ENCODE measurements around the gene WWOX. TPM values are rescaled to one million over a fixed set of nuclear protein-coding genes. Genes with fewer than 3 reads are reported as not detected.

WWOX gene
- total and polyA plus RNA-seq, 2 of the 4 experiments (the other 2 are of a cell fraction) = 2.7 to 5.4 TPM

DNA sequence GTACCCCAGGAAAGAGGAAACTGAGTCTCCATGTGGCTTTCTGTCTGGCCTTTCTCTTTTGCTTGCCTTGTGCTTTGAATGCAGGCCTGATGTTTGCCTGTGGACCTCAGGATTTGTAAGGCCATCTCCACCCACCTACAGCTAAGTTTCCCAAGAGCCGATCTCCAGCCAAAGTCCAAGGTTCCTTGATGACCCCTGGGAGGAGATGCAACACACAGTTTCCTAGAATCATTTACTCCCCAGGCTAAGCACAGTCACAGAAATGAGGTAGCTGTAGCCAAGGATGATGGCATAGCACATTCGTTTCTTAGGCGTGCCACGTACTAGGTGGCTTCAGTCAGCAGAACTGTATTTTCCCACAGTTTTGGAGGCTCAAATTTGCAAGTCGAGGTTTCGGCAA, 905.6 kb downstream of the WWOX start:
- H3K4me2 ChIP-seq (ENCODE audit: low read depth, low read length) = no peak overlapping the region
- TF ChIP-seq, protein P1, sequence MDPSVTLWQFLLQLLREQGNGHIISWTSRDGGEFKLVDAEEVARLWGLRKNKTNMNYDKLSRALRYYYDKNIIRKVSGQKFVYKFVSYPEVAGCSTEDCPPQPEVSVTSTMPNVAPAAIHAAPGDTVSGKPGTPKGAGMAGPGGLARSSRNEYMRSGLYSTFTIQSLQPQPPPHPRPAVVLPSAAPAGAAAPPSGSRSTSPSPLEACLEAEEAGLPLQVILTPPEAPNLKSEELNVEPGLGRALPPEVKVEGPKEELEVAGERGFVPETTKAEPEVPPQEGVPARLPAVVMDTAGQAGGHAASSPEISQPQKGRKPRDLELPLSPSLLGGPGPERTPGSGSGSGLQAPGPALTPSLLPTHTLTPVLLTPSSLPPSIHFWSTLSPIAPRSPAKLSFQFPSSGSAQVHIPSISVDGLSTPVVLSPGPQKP (IDR thresholded peaks at IDR 0.05; ENCODE audit: borderline replicate concordance, low read depth, low read length) = no peak
- TF ChIP-seq, protein P2, sequence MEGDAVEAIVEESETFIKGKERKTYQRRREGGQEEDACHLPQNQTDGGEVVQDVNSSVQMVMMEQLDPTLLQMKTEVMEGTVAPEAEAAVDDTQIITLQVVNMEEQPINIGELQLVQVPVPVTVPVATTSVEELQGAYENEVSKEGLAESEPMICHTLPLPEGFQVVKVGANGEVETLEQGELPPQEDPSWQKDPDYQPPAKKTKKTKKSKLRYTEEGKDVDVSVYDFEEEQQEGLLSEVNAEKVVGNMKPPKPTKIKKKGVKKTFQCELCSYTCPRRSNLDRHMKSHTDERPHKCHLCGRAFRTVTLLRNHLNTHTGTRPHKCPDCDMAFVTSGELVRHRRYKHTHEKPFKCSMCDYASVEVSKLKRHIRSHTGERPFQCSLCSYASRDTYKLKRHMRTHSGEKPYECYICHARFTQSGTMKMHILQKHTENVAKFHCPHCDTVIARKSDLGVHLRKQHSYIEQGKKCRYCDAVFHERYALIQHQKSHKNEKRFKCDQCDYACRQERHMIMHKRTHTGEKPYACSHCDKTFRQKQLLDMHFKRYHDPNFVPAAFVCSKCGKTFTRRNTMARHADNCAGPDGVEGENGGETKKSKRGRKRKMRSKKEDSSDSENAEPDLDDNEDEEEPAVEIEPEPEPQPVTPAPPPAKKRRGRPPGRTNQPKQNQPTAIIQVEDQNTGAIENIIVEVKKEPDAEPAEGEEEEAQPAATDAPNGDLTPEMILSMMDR (conservative IDR thresholded peaks at IDR 0.05; ENCODE audit: low read depth, low read length) = no peak
- TF ChIP-seq RCOR1 (IDR thresholded peaks at IDR 0.05; ENCODE audit: insufficient replicate concordance, low read length) (no peak), RFX5 (IDR thresholded peaks at IDR 0.05; ENCODE audit: low read depth, low read length) (no peak), CHD1 (IDR thresholded peaks at IDR 0.05; ENCODE audit: low read depth, low read length) (no peak), SMC3 (IDR thresholded peaks at IDR 0.05; ENCODE audit: low read depth, low read length) (no peak), BHLHE40 (IDR thresholded peaks at IDR 0.05; ENCODE audit: low read depth, low read length) (no peak), RAD21 (IDR thresholded peaks at IDR 0.05; ENCODE audit: low read length) (no peak), MAFK (IDR thresholded peaks at IDR 0.05; ENCODE audit: low read depth, low read length) (no peak), POLR2A (IDR thresholded peaks at IDR 0.05; ENCODE audit: low read depth, low read length) (no peak), CEBPB (IDR thresholded peaks at IDR 0.05; ENCODE audit: low read depth, low read length) (no peak), MXI1 (IDR thresholded peaks at IDR 0.05; ENCODE audit: borderline replicate concordance, low read depth, low read length) (no peak), NFE2L2 (IDR thresholded peaks at IDR 0.05; ENCODE audit: low read depth, low read length) (no peak)
- TF ChIP-seq, protein P3, sequence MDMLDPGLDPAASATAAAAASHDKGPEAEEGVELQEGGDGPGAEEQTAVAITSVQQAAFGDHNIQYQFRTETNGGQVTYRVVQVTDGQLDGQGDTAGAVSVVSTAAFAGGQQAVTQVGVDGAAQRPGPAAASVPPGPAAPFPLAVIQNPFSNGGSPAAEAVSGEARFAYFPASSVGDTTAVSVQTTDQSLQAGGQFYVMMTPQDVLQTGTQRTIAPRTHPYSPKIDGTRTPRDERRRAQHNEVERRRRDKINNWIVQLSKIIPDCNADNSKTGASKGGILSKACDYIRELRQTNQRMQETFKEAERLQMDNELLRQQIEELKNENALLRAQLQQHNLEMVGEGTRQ (IDR thresholded peaks at IDR 0.05; ENCODE audit: low read depth, low read length) = no peak
- peaks cover 48% of the 10 kb centered on the region for H3K9me3 ChIP-seq (ENCODE audit: control insufficient read depth, insufficient read depth, low read length)
- no peak overlapping the region for H3K14ac ChIP-seq (replicated peaks; ENCODE audit: low read depth, low read length)
- H3K18ac ChIP-seq (ENCODE audit: low read depth, low read length) = no peak overlapping the region
- H4K91ac ChIP-seq (ENCODE audit: insufficient read depth, low read depth, low read length) = no peak overlapping the region
- intact Hi-C loops (cut with micrococcal nuclease) = no loop called here
- no peak overlapping the region for H2BK5ac ChIP-seq (ENCODE audit: low read depth, low read length, poor library complexity, severe bottlenecking)
- no peak overlapping the region for H3K4me3 ChIP-seq (ENCODE audit: insufficient read depth, low read depth, low read length)
- H3K36me3 ChIP-seq (ENCODE audit: control insufficient read depth, insufficient read depth, low read length) = no peaks in the 10 kb centered on the region
- H3K56ac ChIP-seq (ENCODE audit: extremely low read depth, insufficient read depth, low read length) = no peak overlapping the region
- no peak overlapping the region for H2AK9ac ChIP-seq (replicated peaks; ENCODE audit: low read depth, low read length, poor library complexity)
- no peaks in the 10 kb centered on the region for H3K9me1 ChIP-seq (ENCODE audit: insufficient read depth, low read length)
- no peak overlapping the region for H2BK20ac ChIP-seq (ENCODE audit: low read depth, low read length)
- no peaks in the 10 kb centered on the region for H3K27me3 ChIP-seq (ENCODE audit: control insufficient read depth, insufficient read depth, low read length)
- H2BK120ac ChIP-seq (ENCODE audit: low read depth, low read length) = no peak overlapping the region
- H2AFZ ChIP-seq (replicated peaks; ENCODE audit: low read length, poor library complexity) = no peak overlapping the region
- H4K20me1 ChIP-seq (ENCODE audit: insufficient read depth, low read length) = no peaks in the 10 kb centered on the region
- no peak overlapping the region for H3K4ac ChIP-seq (ENCODE audit: low read depth, low read length)
- H3K79me1 ChIP-seq (ENCODE audit: low read depth in 1 of 2, low read length in 2 of 2) = no peaks in the 10 kb centered on the region
- dilution Hi-C loops (cut with HindIII; ENCODE audit: low sequenced_read_pairs, unreplicated experiment) = no loop called here
- H3K9ac ChIP-seq (ENCODE audit: low read depth, low read length) = no peak overlapping the region
- CTCF ChIA-PET = no interaction called here
- H2AK5ac ChIP-seq (ENCODE audit: low read depth, low read length) = no peak overlapping the region
- no peak for DNase-seq
- no peak overlapping the region for H4K5ac ChIP-seq (ENCODE audit: low read depth, low read length)
- no peak overlapping the region for H3K23ac ChIP-seq (ENCODE audit: low read depth, low read length)
- H2BK15ac ChIP-seq (ENCODE audit: low read depth, low read length) = no peak overlapping the region
- POLR2A ChIA-PET (ENCODE audit: unreplicated experiment) = no interaction called here
- H3K27ac ChIP-seq (ENCODE audit: insufficient read depth, low read length) = no peak overlapping the region
- 89% methylated on average over 3 of the region's 6 CpGs; no CpG with 5 or more reads in 1 of the 2 experiments for WGBS, 2 experiments (ENCODE audit: extremely low coverage in 2 of 2, insufficient read length in 1 of 2)
- H4K8ac ChIP-seq (ENCODE audit: low read depth in 2 of 2, low read length in 2 of 2) = no peak overlapping the region
- no peak for ATAC-seq (ENCODE audit: low read depth)
- no peaks in the 10 kb centered on the region for H3K4me1 ChIP-seq (ENCODE audit: control insufficient read depth, insufficient read depth, low read length)
- BruUV-seq (replicated peaks) = no TSS peak
- in situ Hi-C loops (cut with MboI; ENCODE audit: low sequenced_read_pairs) = no loop called here
